Endothelial cell of umbilical vein (primary cell): ENCODE data around the gene PALMD.

ENCODE experiments used
- CTCF ChIP-seq, 2 donors: IDR thresholded peaks; 1 replicate in 1 of 2; 2 replicates in 1 of 2; pipeline ENCODE4 v1.5.1; 2011; ENCODE audit warnings: low read length in 2 of 2, mild to moderate bottlenecking in 2 of 2, moderate library complexity in 2 of 2, control low read depth in 1 of 2, inconsistent platforms in 1 of 2, low read depth in 1 of 2; ENCODE audit not compliant: insufficient read depth in 1 of 2; ENCODE audit errors: extremely low read depth in 1 of 2
- EZH2 ChIP-seq: IDR thresholded peaks from 2 replicates; pipeline ENCODE4 v1.6.1; 2012; ENCODE audit warnings: borderline replicate concordance, low read depth, mild to moderate bottlenecking, moderate library complexity, low read length, inconsistent platforms; ENCODE audit not compliant: severe bottlenecking
- GATA2 ChIP-seq: IDR thresholded peaks from 2 replicates; pipeline ENCODE4 v1.7.0; 2011; ENCODE audit warnings: low read depth, mild to moderate bottlenecking, moderate library complexity, mixed read lengths, low read length; ENCODE audit not compliant: insufficient read length, insufficient read depth
- MAX ChIP-seq: IDR thresholded peaks from 2 replicates; pipeline ENCODE4 v1.6.1; 2011; ENCODE audit not compliant: insufficient read depth, insufficient read length
- MYC ChIP-seq: IDR thresholded peaks from one replicate; pipeline ENCODE4 v1.6.1; 2011; ENCODE audit warnings: mild to moderate bottlenecking, low read depth, low read length
- POLR2A ChIP-seq: IDR thresholded peaks from 2 replicates; pipeline ENCODE4 v1.6.1; 2012; ENCODE audit warnings: low read depth, mild to moderate bottlenecking, control low read depth, low read length
- POLR2AphosphoS5 ChIP-seq: IDR thresholded peaks from 2 replicates; pipeline ENCODE4 v1.6.1; 2012; ENCODE audit warnings: low read depth, mild to moderate bottlenecking, control low read depth, low read length, moderate library complexity; ENCODE audit not compliant: insufficient read depth

DNA sequence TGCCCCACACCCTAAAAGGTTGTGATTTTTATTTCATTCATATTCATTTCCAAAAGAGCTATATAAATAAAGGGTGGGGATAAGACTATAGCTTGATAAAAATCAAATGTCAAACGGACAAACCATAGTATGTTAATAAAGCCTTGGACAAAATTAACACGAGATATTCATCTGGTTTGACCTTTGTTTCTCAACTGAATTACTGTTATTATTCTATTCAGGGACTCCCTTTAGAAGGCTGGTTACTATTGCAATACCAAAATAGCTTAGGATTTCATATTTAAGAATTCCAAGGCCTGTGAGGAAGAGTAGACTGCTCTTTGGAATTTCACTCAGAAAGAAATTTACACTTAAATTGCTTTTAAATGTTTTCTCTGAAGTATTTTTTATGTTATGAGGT lies 10.2 kb upstream of the PALMD start:
- TF ChIP-seq CTCF (IDR thresholded peaks at IDR 0.05; ENCODE audit: extremely low read depth in 1 of 2, insufficient read depth in 1 of 2, low read depth in 1 of 2, low read length in 2 of 2) (no peak), POLR2A (no peak), EZH2 (no peak), POLR2AphosphoS5 (no peak), MAX (no peak), GATA2 (no peak), MYC (no peak)
